Central memory CD8-positive, alpha-beta T cell (primary cell): ENCODE data around the gene IGF2R.

Experiments used
- ATAC-seq: fragments of 150-1000 bp; cut with Tn5 transposase; replicated peaks from 2 replicates; pipeline ENCODE4 v1.10.0; 2022; ENCODE audit warnings: mild to moderate bottlenecking, moderate FRiP score, moderate number of reproducible peaks; ENCODE audit not compliant: poor library complexity, severe bottlenecking; ENCODE audit errors: extremely low read depth
- DNase-seq, 2 donors: peaks; one replicate each; pipeline ENCODE4 v3.0.0; 2021; ENCODE audit warnings: low spot score in 2 of 2
- H3K27ac Mint-ChIP-seq: one replicate; pipeline ENCODE4 v1.8.0; 2022; ENCODE audit warnings: low read depth, mild to moderate bottlenecking, moderate library complexity, mixed read lengths
- H3K27me3 Mint-ChIP-seq: one replicate; pipeline ENCODE4 v1.8.0; 2022; ENCODE audit warnings: mixed read lengths
- H3K36me3 Mint-ChIP-seq: one replicate; pipeline ENCODE4 v1.8.0; 2022; ENCODE audit warnings: mild to moderate bottlenecking, moderate library complexity, mixed read lengths; ENCODE audit not compliant: insufficient read depth
- H3K4me1 Mint-ChIP-seq: one replicate; pipeline ENCODE4 v1.8.0; 2022; ENCODE audit warnings: mixed read lengths
- H3K4me3 Mint-ChIP-seq: one replicate; pipeline ENCODE4 v1.8.0; 2022; ENCODE audit warnings: mild to moderate bottlenecking, moderate library complexity, mixed read lengths
- H3K9me3 Mint-ChIP-seq: one replicate; pipeline ENCODE4 v1.8.0; 2022; ENCODE audit warnings: mixed read lengths

The IGF2R gene

DNA sequence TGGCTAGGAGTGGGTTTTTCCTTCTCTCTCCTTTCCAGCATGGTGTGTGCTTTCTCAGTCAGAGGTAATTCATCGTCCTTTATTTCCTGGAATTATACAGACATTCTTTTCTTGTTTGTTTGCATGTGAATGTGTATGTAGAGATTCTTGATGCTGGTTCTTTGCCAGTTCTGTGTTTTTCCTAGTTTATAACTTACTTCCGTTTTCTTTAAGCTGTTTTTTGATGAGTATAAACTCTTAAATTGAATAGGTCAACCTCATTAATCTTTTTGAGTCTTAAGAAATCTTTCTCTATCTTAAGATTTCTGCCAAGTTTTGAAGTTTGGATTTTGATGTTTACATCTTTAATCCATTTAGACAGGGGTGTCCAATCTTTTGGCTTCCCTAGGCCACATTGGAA, 38.7 kb downstream of the IGF2R start:
- ATAC-seq = no peak

DNA sequence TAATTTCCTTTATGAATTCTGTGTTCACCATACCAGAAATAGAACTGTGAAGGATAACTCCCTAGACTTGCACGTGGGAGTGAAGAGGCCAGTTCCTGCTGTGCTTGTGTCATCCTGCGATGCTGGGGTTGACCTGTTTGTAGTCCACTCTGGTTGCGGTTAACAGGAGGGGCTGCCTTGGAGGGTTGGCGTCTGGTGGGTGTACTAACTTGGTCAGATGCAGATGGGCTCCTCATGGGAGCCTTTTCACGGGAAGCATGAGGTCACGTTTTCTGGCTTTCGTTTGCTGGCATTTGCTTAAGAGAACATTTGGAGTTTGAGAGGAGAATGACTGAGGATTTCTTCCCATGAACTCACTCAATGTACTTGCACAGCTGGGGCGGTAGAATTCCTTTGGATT, 41.2 kb downstream of the IGF2R start:
- no peak for ATAC-seq
- no peak overlapping the region for H3K27ac Mint-ChIP-seq
- peaks cover 43% of the 10 kb centered on the region for H3K4me1 Mint-ChIP-seq
- peaks cover 33% of the 10 kb centered on the region for H3K36me3 Mint-ChIP-seq
- H3K9me3 Mint-ChIP-seq = no peaks in the 10 kb centered on the region
- H3K27me3 Mint-ChIP-seq = no peaks in the 10 kb centered on the region
- no peak overlapping the region for H3K4me3 Mint-ChIP-seq
- no peak for DNase-seq

More for the DNA sequence above, 38.7 kb downstream of the IGF2R start:
- Mint-ChIP-seq H3K4me3 (no peak overlapping the region), H3K4me1 (peaks cover 32% of the 10 kb centered on the region), H3K9me3 (no peaks in the 10 kb centered on the region), H3K27me3 (no peaks in the 10 kb centered on the region), H3K27ac (peak overlapping the region; percentile 47), H3K36me3 (peaks cover 24% of the 10 kb centered on the region)
- no peak for DNase-seq

DNA sequence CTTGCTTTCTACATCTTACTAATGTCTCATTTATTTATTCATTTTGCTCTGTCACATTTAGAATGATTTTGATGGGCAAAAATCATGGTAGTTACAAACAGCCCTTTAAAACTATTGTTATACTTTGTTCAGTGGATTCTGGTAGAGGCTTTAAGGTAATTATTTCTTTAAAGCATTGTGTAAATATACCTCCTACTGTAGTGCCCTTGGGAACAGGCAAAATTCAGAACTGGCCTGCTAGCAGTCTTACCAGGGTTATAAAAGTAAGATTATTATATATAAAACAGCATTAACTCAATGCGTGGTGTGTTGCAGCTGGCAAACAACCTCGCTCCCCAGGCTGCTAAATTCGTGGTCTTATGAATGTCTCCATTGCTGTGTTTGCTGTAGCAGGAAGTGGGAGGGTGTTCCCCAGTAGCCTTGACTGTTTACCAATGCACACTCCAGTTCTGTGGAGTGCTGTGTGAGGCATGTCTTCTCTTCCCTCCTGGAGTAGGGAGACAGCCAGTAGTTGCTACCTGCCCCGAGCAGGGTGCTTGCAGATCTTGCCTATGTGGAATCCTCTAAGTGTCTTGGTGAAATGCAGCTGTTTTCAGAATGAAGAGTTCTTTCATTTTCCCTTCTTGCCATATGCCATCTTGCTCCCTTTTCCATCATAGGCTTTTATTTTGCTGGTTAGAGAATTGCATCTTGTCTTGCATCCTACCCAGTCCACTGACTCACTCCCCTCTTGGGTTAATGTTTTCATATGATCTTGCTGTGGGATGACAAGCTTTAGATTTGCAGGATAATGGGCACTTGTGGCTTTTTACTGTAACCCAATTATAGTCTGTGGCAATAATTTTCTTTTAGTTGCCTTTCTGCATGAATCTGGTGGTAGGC, 45.3 kb downstream of the IGF2R start:
- peak overlapping the region; percentile 57 for H3K4me3 Mint-ChIP-seq
- ATAC-seq = peak; percentile 57
- DNase-seq = no peak
- peaks cover 38% of the 10 kb centered on the region for H3K36me3 Mint-ChIP-seq
- H3K27me3 Mint-ChIP-seq = no peaks in the 10 kb centered on the region
- H3K27ac Mint-ChIP-seq = peak overlapping the region; percentile 55
- peaks cover 55% of the 10 kb centered on the region for H3K4me1 Mint-ChIP-seq
- no peaks in the 10 kb centered on the region for H3K9me3 Mint-ChIP-seq

DNA sequence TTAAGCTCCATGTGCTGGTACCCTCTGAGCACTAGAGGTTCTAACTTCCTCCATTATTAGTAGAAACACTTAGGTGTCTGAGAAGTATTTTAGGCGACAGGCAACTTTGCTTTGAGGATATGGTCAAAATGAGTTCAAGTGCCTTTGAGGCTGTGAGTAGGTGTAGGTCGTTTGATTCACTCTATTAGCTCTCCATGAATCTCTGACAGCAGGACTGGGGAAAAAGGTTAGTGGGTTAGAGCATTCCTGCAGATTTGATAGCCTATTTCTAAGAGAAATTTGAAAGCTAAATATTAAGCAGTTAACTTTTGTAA, 45.9 kb downstream of the IGF2R start:
- H3K9me3 Mint-ChIP-seq = no peaks in the 10 kb centered on the region
- peaks cover 38% of the 10 kb centered on the region for H3K36me3 Mint-ChIP-seq
- H3K27me3 Mint-ChIP-seq = no peaks in the 10 kb centered on the region
- peaks cover 55% of the 10 kb centered on the region for H3K4me1 Mint-ChIP-seq
- H3K4me3 Mint-ChIP-seq = peak overlapping the region; percentile 57
- peak overlapping the region; percentile 55 for H3K27ac Mint-ChIP-seq
- ATAC-seq = no peak
- no peak for DNase-seq

DNA sequence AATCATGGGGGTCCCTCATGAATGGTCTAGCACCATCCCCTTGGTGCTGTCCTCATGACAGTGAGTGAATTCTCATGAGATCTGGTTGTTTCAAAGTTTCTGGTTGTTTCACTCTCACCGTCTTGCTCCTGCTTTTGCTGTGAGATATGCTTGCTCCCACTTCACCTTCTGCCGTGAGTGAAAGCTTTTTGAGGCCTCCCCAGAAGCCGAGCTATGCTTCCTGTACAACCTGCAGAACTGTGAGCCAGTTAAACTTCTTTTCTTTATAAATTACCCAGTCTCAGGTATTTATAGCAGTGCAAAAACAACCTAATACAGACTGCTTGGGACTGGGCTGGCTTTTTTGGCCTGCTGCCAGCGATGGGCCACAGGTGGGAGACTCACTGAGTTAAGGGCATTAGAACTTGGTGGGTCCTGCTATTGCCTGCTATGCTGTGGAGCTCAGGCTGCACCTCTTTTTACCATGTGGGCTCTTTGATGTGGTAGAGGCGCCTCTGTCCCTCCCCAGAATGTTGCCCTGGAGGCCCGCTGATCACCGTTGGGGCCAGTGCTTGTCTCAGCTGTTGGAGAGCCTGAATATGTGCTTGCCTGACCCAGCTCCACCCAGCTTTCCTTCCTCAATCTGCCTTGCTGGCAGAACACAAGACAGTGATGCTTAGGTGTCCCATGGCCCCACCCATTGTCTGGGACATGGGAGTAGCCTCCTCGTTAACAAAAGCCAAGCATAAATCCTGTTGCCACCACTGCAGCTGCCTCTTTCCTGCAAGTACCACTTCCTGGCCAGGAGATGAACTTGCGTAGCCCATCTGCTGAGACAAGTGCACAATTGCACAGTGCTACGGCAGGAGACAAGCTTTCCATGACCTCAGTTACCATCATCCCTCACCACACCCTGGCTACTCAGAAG, 47.1 kb downstream of the IGF2R start:
- Mint-ChIP-seq H3K27ac (peak overlapping the region; percentile 65), H3K4me3 (peak overlapping the region; percentile 61), H3K36me3 (peaks cover 32% of the 10 kb centered on the region), H3K9me3 (no peaks in the 10 kb centered on the region), H3K27me3 (no peaks in the 10 kb centered on the region), H3K4me1 (peaks cover 55% of the 10 kb centered on the region)
- peak; percentile 53 for ATAC-seq
- no peak for DNase-seq

DNA sequence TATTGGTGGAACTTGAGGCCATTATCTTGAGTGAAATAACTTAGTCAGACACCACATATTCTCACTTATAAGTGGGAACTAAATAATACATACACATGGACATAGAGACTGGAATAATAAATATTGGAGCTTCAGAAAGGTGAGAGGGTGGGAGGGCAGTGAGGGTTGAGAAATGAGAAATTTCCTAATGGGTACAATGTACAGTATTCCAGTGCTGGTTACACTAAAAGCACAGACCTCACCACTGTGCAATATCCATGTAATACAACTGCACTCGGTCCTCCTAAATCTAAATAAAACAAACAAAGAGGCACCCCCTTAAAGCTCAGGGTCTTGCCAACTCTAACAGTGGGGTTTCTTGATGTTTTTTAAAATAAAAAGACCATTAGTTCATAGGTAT, 53.2 kb downstream of the IGF2R start:
- no peak for DNase-seq
- peaks cover 14% of the 10 kb centered on the region for H3K4me1 Mint-ChIP-seq
- H3K27me3 Mint-ChIP-seq = no peaks in the 10 kb centered on the region
- no peak for ATAC-seq
- no peak overlapping the region for H3K27ac Mint-ChIP-seq
- no peaks in the 10 kb centered on the region for H3K9me3 Mint-ChIP-seq
- H3K4me3 Mint-ChIP-seq = no peak overlapping the region
- H3K36me3 Mint-ChIP-seq = peaks cover 8% of the 10 kb centered on the region

DNA sequence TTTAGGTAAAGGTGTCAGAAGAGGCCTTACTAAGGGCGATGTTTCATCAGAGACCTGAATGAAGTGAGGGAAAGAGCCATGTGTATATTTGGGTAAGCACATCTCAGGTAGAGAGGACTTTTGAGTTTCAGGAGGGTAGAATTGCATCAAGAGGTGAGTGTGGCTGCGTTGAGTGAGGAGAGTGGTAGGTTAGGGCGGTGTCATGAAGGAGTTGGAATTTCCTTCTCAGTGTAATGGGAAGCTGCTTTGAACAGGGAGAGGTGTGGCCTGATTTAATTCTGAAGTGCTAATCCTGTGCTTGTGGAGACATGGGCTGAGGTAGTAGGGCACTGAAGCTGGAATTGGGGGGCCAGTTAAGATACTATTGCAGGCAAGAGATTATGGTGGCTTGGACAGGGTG, 53.9 kb downstream of the IGF2R start:
- Mint-ChIP-seq H3K4me1 (peaks cover 15% of the 10 kb centered on the region), H3K27ac (no peak overlapping the region), H3K27me3 (no peaks in the 10 kb centered on the region), H3K36me3 (peaks cover 12% of the 10 kb centered on the region), H3K9me3 (no peaks in the 10 kb centered on the region), H3K4me3 (no peak overlapping the region)
- DNase-seq = no peak
- no peak for ATAC-seq

DNA sequence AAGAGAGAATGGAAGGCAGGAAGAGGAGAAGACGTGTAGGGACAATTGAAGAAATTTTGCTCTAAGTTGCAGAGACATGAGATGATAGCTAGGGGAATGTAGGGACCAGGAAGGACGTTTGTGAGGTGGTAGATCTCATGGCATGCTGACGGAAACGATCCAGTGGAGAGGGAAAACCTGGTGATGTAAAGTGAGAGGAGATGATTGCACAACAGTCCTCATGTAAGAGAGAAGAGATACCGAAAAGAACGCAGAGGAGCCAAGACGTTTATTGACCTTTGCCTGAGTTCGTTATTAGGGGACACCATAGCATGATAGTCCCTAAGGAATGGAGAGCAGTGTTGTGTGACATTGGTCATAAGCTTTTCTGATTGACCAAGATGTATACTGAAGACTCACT, 55.3 kb downstream of the IGF2R start:
- H3K36me3 Mint-ChIP-seq = peaks cover 20% of the 10 kb centered on the region
- H3K9me3 Mint-ChIP-seq = no peaks in the 10 kb centered on the region
- H3K27ac Mint-ChIP-seq = no peak overlapping the region
- ATAC-seq (no peak), DNase-seq (no peak)
- peaks cover 11% of the 10 kb centered on the region for H3K4me1 Mint-ChIP-seq
- no peaks in the 10 kb centered on the region for H3K27me3 Mint-ChIP-seq
- no peak overlapping the region for H3K4me3 Mint-ChIP-seq

DNA sequence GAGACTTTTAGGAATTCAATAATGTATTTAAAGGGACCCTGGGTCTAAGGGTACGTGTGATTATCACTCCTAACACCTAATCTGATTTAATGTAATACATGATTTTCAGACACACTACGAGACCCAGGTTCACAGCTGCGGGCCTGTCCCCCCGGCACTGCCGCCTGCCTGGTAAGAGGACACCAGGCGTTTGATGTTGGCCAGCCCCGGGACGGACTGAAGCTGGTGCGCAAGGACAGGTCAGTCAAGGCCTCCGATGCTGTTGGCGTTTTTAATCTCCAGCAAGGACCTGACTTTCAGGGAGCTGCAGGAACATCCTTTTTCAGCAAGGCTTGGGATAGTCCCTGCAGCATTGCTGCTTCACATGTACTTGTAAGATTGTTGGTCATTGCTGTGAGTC, 58.2 kb downstream of the IGF2R start:
- no peak overlapping the region for H3K27ac Mint-ChIP-seq
- no peak overlapping the region for H3K4me3 Mint-ChIP-seq
- peaks cover 35% of the 10 kb centered on the region for H3K36me3 Mint-ChIP-seq
- DNase-seq = no peak
- H3K27me3 Mint-ChIP-seq = no peaks in the 10 kb centered on the region
- no peak for ATAC-seq
- H3K4me1 Mint-ChIP-seq = peaks cover 11% of the 10 kb centered on the region
- no peaks in the 10 kb centered on the region for H3K9me3 Mint-ChIP-seq

DNA sequence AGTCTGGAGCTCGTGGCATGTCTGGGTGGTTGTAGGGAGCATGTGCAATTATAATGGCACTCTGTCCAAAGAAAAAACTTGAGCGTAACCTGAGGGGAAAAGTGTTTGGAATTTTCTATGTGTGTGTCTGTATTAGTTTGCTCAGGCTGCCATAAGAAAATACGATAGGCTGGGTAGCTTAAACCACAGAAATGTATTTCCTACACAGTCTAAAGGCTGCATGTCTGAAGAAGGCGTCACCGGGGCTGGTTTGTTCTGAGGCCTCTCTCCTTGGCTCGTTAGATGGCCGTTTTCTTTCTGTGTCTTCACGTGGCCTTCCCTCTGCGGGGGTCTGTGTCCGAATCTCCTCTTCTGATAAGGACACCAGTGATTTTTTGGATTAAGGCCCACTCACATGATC, 59.0 kb downstream of the IGF2R start:
- Mint-ChIP-seq H3K27me3 (no peaks in the 10 kb centered on the region), H3K27ac (peak overlapping the region; percentile 29), H3K9me3 (no peaks in the 10 kb centered on the region), H3K4me3 (no peak overlapping the region), H3K4me1 (peaks cover 11% of the 10 kb centered on the region), H3K36me3 (peaks cover 43% of the 10 kb centered on the region)
- ATAC-seq = no peak
- no peak for DNase-seq

DNA sequence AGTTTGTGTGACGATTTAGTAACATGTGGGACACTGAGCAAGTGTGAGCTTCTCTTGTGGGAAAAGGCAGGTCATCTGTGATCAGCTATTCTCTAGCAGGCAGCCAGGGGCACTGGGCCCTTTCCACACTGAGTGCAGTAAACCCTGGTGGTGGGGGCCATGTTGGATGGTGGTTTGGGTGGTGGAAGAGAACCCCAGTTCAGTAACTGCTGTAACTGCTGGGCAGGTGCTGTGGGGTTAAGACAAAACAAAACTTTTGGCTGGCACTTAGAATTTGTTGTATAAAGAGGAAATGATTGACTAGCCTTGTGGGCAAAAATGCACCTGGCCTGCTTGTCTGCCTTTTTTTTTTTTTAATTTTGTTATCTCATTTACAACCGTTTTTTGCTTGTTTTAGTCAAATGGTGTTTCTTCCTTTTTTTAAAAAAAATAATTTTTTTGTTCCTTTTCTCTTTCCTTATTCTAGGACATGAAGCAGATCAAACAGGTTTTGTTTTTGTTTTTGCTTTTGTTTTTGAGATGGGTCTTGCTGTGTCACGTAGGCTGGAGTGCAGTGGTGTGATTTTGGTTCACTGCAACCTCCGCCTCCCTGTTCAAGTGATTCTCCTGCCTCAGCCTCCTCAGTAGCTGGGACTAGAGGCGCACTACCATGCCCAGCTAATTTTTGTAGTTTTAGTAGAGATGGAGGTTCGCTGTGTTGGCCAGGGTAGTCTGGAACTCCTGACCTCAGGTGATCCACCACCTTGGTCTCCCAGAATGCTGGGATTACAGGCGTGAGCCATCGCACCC, 59.8 kb downstream of the IGF2R start:
- Mint-ChIP-seq H3K9me3 (no peaks in the 10 kb centered on the region), H3K27me3 (no peaks in the 10 kb centered on the region), H3K27ac (peak overlapping the region; percentile 29), H3K4me3 (no peak overlapping the region), H3K4me1 (peaks cover 11% of the 10 kb centered on the region), H3K36me3 (peaks cover 50% of the 10 kb centered on the region)
- ATAC-seq (peak; percentile 62), DNase-seq (no peak)

DNA sequence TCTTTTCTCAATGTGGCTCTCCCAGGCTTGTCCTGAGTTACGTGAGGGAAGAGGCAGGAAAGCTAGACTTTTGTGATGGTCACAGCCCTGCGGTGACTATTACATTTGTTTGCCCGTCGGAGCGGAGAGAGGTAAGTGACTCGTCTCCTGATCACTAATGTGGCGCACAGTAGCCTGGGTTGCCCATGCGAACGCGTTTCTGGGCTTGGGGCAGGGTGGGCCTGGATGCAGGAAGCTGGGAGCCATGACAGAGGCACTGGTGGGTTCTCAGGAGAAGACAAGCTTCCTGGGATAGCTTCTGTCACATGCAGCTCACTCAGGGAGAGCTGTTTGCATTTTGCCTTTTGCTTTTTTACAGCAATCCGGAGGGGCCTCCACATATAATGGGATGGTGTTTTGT, 60.6 kb downstream of the IGF2R start:
- H3K4me1 Mint-ChIP-seq = peaks cover 11% of the 10 kb centered on the region

More for the DNA sequence above, 60.6 kb downstream of the IGF2R start:
- Mint-ChIP-seq H3K4me3 (no peak overlapping the region), H3K27me3 (no peaks in the 10 kb centered on the region), H3K9me3 (no peaks in the 10 kb centered on the region), H3K36me3 (peaks cover 58% of the 10 kb centered on the region), H3K27ac (no peak overlapping the region)
- ATAC-seq (no peak), DNase-seq (no peak)
